Measurements from ENCODE around the gene MAML2.

The MAML2 gene

DNA sequence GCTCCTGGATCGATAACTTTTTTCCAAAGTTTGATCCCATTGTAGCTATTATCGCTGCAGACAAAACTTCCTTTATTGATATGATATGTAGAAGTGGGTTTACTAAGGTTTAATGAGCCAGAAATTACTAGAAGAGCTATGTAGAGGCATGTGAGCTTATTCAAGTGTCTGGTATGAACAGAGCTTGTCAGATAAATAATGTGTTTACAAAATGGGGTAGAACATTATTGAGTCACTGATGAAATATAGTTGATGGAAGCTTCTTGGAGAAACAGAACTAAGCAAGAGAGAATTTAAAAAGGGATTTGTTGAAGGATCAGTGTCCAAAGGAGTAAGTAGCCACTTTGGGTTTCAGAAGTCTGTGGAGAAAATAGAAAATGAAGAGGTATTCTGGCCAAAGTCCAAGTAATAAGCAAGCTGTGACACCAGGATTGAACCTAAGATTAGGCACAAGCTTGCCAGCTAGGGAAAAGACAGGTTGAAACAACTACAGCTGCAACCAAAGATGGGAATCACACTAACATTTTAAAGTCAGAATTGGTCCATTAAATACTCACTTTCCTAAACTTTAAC lies 104.3 kb downstream of the MAML2 start:
- DNase-seq (ENCODE audit: low spot score), result no peak

DNA sequence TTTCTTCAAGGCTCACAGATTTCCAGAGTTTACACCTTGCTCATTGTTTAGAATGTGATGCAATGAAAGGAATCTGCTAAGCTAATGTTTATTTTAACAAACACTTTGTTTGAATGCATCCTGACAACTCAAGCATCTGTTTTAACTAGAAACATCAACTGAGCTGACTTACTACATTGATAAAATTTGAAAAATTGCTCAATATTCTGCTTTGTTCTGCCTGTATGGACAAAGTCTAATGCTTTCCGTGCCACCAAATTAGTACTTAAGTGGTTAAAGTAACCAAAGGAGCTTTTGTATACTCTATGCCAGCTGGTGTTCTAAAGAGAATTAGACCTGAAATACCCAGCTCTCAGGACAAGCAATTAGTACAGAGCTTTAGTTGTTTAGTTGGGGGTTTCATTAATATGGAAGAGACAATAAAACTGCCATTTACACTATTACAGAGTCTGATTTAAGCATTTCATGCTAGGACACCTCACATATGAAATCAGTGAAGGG lies 105.2 kb downstream of the MAML2 start:
- no peak for DNase-seq (ENCODE audit: low spot score)

DNA sequence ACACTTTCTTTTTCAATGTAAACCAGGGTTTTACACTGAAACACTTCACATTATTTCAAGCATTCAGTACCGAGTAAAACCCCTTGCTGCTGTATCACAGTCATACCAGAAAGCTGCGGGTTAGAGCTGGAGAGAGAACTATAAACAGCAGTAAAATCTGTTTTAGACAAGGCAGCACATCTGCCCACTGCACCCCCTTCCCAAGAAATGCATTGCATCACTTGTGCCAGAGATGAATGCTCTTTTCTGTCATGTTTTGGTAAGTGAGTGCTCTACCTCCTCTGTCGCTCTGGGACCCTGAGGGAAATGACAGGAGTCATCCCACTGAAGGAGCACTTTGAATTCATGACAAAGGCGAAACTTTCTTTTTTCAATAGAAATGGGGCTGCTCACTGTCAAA lies 107.2 kb downstream of the MAML2 start:
- peak; percentile 95 for DNase-seq (ENCODE audit: low spot score)

DNA sequence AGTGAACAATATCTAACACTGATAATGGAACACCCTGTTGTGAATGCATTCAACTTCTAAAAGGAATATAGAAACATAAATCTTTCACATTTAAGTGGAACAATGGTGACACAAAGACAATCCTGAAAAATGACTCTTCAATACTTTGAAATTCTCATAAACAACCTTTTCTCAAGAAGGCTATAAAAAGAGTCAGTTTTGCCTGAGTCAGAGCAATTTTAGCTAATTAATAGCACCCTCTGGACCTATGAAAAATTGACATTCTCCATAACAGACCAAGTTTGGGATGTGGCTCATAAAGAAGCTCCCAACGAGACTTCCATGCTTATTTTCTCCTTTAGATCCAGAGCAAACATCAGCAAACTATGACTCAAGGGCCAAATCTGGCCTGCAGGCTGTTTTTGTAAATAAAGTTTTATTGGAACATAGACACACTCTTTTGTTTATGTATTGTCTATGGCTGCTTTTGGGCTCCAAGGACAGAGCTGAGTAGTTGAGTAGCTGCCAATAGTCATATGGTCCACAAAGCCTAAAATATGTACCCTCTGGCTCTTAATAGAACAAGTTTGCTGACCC lies 108.0 kb downstream of the MAML2 start:
- no peak for DNase-seq (ENCODE audit: low spot score)

DNA sequence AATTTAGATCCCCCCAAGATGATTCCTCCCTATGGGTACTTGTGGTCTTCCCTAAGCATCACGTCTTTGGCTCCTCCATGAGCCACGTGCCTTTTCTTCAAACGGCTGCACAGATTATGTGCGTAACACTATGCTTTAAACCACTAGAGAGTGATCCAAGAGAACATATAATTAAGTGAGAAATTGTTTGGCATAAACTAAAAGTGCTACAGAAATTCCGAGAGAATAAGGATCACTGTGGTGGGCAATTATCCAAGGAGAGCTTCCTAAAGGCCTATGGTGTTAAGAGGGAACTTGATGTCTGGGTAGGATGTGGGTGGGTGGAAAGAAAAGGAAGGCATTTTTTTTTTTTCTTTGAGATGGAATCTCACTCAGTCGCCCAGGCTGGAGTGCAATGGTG lies 110.9 kb downstream of the MAML2 start:
- DNase-seq (ENCODE audit: low spot score), result no peak

DNA sequence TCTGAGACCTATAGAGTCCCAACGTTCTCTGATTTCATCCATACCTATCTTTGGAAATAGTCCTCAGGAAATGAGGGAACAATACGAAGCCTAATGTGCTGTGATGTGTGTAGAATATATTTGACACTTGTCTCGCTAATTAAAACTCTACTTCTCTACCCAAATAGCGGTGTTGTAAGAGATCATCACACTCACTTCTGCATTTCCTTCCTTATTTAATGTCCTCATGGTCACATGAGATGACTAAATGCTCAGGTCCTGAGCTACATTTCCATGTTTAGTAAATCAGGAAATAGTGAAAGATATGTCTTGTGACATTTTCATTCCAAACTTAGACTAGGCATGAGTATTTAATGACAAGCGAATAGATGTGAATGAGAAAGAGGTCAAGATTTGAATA lies 112.3 kb downstream of the MAML2 start:
- DNase-seq (ENCODE audit: low spot score), result no peak

DNA sequence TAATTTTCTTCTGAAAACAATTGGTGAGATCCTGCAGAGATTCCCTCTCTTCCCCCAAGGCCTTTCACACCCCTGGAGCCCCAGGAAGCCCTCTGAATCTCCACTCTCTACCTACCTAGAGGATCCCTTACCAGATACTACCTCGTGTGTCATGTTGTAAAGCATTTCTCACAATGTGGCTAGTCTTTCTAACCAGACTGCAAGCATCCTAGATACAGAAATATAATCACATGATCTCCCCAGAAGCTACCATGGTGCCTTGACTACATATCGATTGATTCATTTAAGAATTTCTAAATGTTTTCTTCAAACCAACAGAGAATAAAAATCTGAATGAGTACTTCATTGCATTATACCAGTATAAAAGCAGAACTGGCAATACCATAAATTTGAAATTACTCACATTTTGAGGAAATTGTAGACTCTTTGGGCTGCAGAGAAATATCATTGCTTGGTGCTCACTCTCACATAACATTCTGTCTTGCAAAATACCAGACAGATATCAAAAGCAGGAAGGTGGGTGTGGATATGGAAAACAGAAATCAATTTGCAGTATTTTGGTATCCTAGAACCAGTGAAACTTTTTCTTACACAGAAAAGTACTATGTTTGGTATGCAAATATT lies 113.5 kb downstream of the MAML2 start:
- DNase-seq (ENCODE audit: low spot score), result no peak

DNA sequence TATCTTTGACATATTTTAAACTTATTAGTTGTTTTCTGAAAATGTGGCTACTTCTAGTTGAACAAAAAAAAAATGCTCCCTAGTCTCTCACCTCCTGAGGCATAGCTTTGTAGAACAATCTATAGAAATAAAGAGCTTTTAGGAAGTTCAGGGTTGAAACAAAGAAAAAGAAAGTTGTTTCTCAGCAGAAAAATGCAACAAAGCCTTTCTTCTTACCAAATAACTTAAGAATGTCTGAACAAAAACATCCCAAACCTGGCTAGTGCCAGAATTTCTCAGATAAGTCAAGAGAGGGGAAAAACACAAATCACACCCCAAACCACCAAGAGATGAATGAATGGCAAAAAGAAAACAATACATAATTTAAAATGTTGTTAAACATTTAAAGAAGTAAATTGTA lies 114.1 kb downstream of the MAML2 start:
- no peak for DNase-seq (ENCODE audit: low spot score)

DNA sequence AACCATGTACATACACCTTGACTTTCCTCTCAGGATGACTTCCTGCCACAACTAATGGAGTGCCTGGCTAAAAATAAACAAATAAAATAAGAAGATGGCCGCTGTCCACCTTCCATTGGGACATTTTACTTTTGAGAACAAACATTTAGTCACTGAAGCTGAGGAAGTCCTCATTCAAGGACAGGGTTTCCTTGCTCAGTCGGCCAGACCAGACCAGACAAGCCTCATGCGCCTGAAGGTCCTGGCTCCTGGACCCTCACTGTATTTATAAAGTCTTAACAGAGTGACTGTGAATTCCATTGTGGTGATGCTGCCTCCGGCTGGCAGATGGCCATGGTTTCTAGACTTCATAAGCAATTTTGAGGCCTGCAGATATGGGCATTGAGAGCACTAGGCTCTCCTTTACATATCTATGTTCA lies 114.5 kb downstream of the MAML2 start:
- no peak for DNase-seq (ENCODE audit: low spot score)

DNA sequence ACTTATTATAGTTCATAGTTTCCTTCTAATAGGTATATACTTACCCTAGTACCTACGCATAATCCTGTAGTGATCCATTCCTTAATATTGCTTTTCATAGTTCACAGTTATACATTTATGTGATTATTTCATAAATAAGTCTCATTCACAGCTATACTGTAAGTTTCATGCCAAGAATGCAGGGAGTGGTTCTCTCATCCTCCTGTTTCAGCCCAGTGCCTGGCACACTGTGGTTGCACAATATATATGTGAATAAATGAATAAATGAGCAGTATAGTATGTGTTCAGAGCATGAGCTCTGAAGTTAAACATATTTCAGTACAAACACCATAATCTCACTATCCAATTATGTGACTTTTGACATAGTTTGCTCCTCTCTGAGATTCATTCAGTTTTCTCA lies 115.8 kb downstream of the MAML2 start:
- no peak for DNase-seq (ENCODE audit: low spot score)

DNA sequence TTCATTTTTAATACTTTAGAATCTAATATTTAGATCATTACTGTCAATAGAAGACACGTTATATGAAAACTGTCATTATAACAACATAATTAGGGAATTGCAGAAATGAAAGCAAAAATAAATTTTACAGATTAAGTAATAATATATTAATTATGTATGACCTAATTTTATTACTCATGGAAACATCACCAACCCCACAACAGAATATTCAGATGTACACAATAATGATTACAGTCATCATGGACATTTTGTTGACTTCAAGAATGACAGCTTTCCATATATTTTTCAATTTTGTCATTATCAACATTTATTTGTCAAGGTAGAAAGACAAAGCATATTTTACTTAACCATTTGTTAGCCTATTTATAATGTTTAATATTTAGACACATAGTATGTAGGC lies 119.9 kb downstream of the MAML2 start:
- no peak for DNase-seq (ENCODE audit: low spot score)

DNA sequence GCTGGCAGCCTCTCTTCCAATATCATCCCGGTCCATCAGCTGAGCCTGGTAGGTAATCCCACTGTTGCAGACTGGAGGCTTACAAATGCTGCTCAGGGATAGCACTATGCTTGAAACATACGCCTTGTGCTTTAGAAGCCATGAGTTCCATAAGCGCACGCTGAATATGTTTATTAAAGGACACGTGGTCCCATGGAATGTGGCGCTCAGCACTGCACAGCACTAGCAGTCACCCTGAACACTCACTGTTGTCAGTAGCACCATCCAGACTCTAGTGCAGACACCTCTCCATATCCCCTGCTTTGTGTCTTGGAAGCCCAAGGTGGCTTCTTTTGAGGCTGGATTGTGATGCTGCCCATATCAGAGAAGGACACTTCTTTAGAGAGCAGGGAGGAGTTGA lies 120.9 kb downstream of the MAML2 start:
- DNase-seq (ENCODE audit: low spot score), result no peak

DNA sequence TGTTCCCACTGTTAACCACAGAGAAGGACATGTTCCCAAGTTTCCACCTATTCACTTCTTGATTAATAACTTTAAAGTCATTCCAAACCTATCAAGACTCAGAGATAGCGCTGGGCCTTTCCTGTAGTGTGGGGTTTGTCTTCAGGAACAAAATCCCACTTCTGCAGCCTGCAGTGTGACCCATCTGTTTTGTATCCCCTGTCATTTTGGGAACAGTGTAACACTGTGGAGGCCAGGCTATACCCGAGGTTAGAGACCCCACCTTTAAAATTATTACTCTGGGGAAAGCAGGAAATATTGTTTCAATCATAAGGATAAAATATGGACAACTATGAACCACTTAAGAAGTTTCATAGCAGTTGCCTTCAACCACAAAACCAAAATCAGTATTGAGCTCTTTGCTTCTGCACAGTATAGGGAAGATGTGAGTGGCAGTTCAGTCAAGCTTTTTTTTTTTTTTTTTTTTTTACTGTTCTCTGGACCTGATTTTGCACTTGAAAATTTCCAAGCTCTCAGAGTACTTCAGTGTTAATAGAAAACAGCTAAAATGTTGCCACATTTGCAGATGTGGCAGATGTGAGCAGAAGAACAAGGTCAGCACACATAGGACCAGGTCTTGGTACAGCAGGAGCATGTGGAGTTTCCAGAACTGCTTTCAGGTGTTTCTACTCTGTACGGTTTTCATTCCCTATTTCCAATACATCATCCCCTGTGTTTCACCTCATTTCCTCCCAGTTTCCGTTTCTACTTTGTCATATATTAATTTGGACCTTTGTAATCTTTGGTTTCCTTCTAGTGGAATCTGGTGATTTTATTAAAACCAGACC lies 121.5 kb downstream of the MAML2 start:
- DNase-seq (ENCODE audit: low spot score), result no peak

DNA sequence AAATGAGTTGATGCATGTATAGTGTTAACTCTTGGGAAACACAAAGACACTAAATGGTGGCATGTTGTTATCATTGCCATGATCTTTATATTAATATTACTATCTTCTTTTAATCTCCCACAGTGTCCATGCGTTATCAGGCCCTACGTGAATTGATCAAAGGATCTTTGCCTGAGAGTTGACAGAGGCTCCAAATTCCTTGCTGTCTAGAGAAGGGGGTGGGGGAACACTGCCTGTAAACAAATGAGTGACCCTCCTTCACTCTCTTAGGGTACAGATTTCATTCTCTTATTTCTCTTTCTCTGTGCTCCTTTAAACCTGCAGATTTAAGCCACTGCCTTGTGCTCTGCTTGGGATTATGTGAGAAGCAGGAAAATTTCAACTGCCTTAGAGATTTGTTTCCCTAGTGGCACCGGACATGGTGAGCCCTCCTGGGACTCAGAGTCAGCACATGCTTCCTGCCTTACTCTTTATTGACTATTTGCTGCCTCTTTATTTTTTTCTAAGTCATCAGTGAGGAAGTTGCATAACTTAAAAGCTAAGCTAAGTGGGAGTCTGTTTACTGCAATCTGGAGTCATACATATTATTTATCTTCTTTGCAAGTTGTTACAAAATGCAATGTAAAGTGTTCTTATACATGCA lies 122.9 kb downstream of the MAML2 start:
- DNase-seq (ENCODE audit: low spot score), result no peak

DNA sequence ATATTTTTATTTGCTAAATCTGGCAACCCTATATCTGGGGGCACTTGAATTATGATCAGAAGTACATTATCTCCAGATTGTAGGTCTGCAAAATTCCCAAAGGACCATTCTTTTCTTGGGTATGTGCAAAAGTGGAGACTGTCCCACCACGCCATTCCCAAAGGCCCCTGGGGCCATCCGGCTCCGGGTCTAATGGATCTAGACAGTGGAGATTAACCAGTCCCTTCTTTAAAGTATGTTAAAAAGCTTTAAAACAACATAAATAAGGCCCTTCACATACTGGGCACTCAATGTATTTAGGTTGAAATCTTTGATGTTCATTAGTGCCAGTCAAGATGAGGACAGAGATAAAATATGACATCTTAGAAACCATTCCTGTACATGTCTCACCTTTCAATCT lies 124.1 kb downstream of the MAML2 start:
- no peak for DNase-seq (ENCODE audit: low spot score)

DNA sequence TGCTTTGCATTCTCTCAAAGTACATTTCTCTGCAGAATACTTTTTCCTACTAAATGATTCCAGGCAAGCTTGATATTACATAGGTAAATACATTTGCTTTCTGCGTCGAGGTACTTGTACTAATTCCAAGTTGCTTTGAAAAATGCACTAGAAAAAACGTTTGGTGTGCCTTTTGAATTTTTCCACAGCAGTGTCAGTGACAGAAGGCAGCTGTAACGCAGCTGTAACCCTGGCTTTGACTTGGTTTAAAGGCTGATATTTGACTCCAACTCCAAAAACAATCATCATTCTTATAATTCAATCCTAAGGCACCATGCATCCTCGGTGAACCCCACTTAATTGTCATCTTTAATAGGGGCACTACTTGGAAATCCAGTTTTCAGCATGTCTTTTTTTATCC lies 125.0 kb downstream of the MAML2 start:
- no peak for DNase-seq (ENCODE audit: low spot score)

DNA sequence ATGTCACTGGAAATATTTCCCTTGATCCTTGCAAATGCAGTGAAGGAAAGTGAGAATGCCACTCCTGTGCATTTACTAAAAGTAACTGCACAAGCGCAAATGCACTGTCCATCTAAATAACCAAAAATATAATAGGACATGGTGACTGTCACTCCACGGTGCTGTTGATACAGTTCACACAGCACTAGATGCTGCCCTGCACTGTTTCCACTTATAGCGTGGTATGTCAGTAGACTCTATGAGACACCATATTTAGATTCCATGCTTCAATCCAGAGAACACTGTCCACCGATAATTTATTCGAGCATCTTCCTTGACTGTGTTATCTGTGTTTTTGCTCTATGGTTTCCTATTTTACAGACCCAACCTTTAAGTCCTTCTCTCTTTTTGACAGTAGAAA lies 125.8 kb downstream of the MAML2 start:
- no peak for DNase-seq (ENCODE audit: low spot score)

DNA sequence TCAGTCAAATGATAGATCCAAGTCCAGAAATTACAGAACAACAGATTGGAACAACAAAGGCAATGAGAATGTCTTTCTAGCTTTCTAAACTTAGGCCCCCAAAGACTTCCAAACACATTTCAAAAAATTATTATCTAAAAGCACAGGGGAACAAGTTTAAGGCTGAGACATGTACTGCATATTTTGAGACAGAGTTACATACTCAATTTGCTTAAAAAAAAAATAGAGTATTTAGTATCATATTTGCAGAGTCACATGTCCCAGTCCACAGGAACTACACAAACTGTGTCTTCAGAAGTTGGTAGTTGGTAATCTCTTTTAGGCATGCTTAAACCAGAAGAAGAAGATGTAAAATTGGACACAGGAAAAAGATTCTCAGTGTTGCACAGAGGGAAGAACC lies 127.2 kb downstream of the MAML2 start:
- no peak for DNase-seq (ENCODE audit: low spot score)

DNA sequence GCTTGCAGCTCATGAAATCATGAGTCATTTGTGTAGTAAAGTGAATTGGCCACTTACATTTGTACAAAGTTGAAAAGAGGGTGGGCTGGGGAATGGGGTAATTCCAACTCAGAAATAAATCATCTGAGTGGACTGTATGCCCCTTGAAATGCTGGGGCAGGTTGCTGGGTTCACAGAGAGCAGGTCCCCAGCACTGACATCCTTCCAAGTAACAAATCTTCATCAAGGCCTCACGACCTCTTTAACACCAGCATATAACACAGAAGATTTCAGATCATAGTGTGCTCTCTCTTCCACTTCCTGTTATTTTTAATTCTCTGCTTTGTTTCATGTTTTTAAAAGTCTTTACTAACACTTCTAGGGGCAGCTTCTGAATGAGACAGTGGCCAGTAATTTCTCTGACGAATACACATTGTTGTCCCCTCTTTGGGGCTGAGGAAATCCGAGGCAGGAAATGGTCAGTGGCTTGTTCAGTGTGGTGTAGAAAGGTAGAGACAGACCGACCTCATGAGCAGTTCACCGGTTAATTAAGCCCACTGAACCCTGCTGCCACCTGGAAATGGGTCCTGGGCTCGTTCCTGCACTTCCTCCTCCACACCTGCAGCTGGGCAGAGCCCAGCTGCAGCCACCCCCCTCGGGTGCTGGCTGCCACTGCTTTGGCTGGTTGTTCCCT lies 127.7 kb downstream of the MAML2 start:
- peak; percentile 40 for DNase-seq (ENCODE audit: low spot score)

DNA sequence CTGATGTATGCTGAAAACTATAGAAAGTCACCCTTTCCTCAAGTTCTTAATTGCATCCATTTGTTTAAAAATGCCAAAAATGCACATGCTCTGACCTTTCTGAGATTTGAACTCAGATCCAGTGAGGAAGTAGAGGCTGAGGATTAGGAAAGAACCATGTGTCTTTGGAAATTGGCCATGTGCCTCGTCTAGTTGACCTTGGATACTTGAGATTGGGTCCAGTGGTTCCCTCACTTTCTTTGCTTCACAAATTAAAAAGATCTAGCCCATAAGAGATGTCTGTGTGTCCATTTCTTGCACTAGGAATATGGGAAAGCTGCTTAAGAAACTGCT lies 128.3 kb downstream of the MAML2 start:
- no peak for DNase-seq (ENCODE audit: low spot score)

DNA sequence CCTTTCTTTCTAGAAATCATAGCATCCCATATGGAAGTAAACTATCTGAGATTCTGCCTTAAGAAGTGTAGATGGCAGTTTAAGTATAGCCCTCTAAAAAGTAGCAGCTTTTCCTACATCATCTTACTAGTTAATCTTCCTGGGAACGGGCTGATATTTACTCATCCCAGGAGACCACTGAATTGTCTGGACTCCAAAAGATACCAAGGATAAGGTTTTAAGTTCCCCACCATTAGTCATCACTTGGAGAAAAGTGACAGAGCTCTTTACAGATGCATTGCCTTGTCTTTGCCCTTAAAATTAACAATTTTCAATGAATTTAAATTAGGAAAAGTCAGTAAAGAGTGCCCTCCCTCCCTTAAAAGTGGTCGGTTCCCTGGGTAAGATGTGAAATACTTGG lies 129.5 kb downstream of the MAML2 start:
- DNase-seq (ENCODE audit: low spot score), result no peak

DNA sequence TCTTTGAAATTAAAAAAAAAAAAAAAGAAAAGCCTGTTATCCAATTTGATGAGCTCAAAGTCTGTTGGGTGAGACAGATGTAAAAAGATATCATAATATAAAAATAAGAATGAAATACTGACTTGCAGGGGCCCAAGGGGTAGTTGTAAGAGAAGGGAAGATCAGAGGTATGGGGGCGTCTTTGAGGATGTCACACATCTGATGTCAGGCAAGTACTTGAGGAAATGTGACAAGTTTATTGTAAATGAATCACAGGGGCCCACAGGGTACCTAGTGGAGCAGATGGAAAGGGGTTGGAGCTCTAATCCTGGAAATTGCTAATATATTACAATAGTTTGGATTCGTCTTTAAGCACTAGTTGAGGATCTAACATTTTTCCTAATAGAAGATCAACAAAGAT lies 131.6 kb downstream of the MAML2 start:
- DNase-seq (ENCODE audit: low spot score), result no peak
